K562 (cell line): ENCODE results near the gene DNAJA1. TPM values are rescaled to one million over a fixed set of nuclear protein-coding genes. Genes with fewer than 3 reads are reported as not detected.
A peak's percentile ranks its signal among the peaks of the same experiment; 100 is the strongest.

Experiments
- CBX1 ChIP-seq: sonication (generic); IDR thresholded peaks from 2 replicates; pipeline ENCODE4 v1.6.1; 2016; ENCODE audit warnings: antibody characterized with exemption, low read depth, mild to moderate bottlenecking
- CBX3 ChIP-seq, 2 experiments: IDR thresholded peaks; 1 replicate in 1 of 2; 2 replicates in 1 of 2; pipeline ENCODE4 v1.6.1; 2012; ENCODE audit warnings: inconsistent platforms in 2 of 2, low read length in 2 of 2, borderline replicate concordance in 1 of 2, control low read depth in 1 of 2
- CREB1 ChIP-seq, 2 experiments: sonication (generic) in 1 of 2; formaldehyde crosslinking in 1 of 2; IDR thresholded peaks; 2 replicates each; pipeline versions ENCODE4 v1.6.1 to v1.8.0; 2012 to 2022; ENCODE audit warnings: inconsistent platforms in 1 of 2, mild to moderate bottlenecking in 1 of 2, missing genetic modification reagents in 1 of 2, moderate library complexity in 1 of 2
- FOSL1 ChIP-seq: fragments of 200-800 bp; sonication (Bioruptor generic); conservative IDR thresholded peaks from 2 replicates; pipeline ENCODE4 v1.6.1; 2016; ENCODE audit warnings: missing genetic modification characterization, missing compliant biosample characterization
- KAT8 ChIP-seq: fragments of 450-650 bp; IDR thresholded peaks from 2 replicates; pipeline ENCODE4 v1.6.1; 2016; ENCODE audit warnings: low read depth, mild to moderate bottlenecking
- LARP7 ChIP-seq: fragments of 450-650 bp; IDR thresholded peaks from 2 replicates; pipeline ENCODE4 v1.6.1; 2016
- NCOR1 ChIP-seq: fragments of 450-650 bp; IDR thresholded peaks from 2 replicates; pipeline ENCODE4 v1.6.1; 2016; ENCODE audit warnings: mild to moderate bottlenecking, moderate library complexity
- POLR2AphosphoS2 ChIP-seq: IDR thresholded peaks from 2 replicates; pipeline ENCODE4 v1.6.1; 2012; ENCODE audit warnings: low read length, improper control_type of control experiment
- POLR2B ChIP-seq: fragments of 450-650 bp; IDR thresholded peaks from 2 replicates; pipeline ENCODE4 v1.6.1; 2018; ENCODE audit warnings: low read depth; ENCODE audit not compliant: partially characterized antibody
- PTRF ChIP-seq: fragments of 450-650 bp; IDR thresholded peaks from 2 replicates; pipeline ENCODE4 v1.6.1; 2016; ENCODE audit warnings: mild to moderate bottlenecking, missing genetic modification characterization, missing compliant biosample characterization
- ZFP36 ChIP-seq: fragments of 150-350 bp; IDR thresholded peaks from 2 replicates; pipeline ENCODE4 v1.6.1; 2018; ENCODE audit warnings: low read length, low read depth; ENCODE audit not compliant: partially characterized antibody
- ZNF146 ChIP-seq: IDR thresholded peaks from one replicate; pipeline ENCODE4 v1.6.1; 2018; ENCODE audit warnings: missing compliant biosample characterization; ENCODE audit not compliant: unreplicated experiment
- ZNF165 ChIP-seq: fragments of 250-450 bp; sonication (Bioruptor Pico); IDR thresholded peaks from 2 replicates; pipeline ENCODE4 v1.4.0; 2020; ENCODE audit warnings: borderline replicate concordance
- ZNF212 ChIP-seq: fragments of 450-650 bp; formaldehyde crosslinking; IDR thresholded peaks from 2 replicates; pipeline ENCODE4 v1.4.0; 2020; ENCODE audit warnings: mild to moderate bottlenecking
- ZNF586 ChIP-seq: fragments of 450-650 bp; formaldehyde crosslinking; conservative IDR thresholded peaks from 2 replicates; pipeline ENCODE4 v1.4.0; 2020; ENCODE audit warnings: mild to moderate bottlenecking, moderate library complexity
- polyA plus RNA-seq, 8 experiments: library from polyadenylated mRNA; depleted of rRNA in 4 of 8; stranded (reverse) in 5 of 8; unstranded in 3 of 8; fragments of >200 nt; fragmentation: Nextera tagmentation in 2 of 8; fragmentation: Illumina TruSeq in 1 of 8; extraction: Ambion mirVana in 2 of 8; extraction: Trizol in 1 of 8; gene quantifications; 2 replicates each; pipeline versions ENCODE4 v1.2.1 to v1.2.3, GENCODE V29; 2011 to 2014; ENCODE audit warnings: inconsistent platforms in 1 of 8, missing spikeins in 1 of 8
- total RNA-seq, 7 experiments: library from RNA; depleted of rRNA in 6 of 7; stranded (reverse); fragments of >200 nt in 6 of 7; fragmentation: Illumina TruSeq in 2 of 7; extraction: Trizol in 2 of 7; gene quantifications; 2 replicates each; pipeline versions ENCODE4 v1.2.1 to v1.2.3, GENCODE V29; 2011 to 2021; ENCODE audit warnings: low replicate concordance in 1 of 7
- TF ChIP-seq, protein P1 (sequence below): sonication (generic); formaldehyde crosslinking; IDR thresholded peaks from 2 replicates; pipeline ENCODE4 v1.8.1; 2023; ENCODE audit warnings: mild to moderate bottlenecking, missing genetic modification reagents, moderate library complexity
- TF ChIP-seq, protein P2 (sequence below): fragments of 200-400 bp; formaldehyde crosslinking; IDR thresholded peaks from 2 replicates; pipeline ENCODE4 v1.6.1; 2017; ENCODE audit warnings: mild to moderate bottlenecking, low read depth, low read length, moderate library complexity
- TF ChIP-seq, protein P3 (sequence below): fragments of 250-450 bp; sonication (Bioruptor Pico); IDR thresholded peaks from 2 replicates; pipeline ENCODE4 v1.4.0; 2020
- TF ChIP-seq, protein P4 (sequence below): sonication (generic); formaldehyde crosslinking; IDR thresholded peaks from 2 replicates; pipeline ENCODE4 v1.8.0; 2022; ENCODE audit warnings: mild to moderate bottlenecking, missing genetic modification reagents

The DNAJA1 gene
- total and polyA plus RNA-seq, 9 of the 15 experiments (the other 6 are each of a cell fraction or from before 2014, with no cell fraction given): 109 to 359 (median 175) TPM

DNA sequence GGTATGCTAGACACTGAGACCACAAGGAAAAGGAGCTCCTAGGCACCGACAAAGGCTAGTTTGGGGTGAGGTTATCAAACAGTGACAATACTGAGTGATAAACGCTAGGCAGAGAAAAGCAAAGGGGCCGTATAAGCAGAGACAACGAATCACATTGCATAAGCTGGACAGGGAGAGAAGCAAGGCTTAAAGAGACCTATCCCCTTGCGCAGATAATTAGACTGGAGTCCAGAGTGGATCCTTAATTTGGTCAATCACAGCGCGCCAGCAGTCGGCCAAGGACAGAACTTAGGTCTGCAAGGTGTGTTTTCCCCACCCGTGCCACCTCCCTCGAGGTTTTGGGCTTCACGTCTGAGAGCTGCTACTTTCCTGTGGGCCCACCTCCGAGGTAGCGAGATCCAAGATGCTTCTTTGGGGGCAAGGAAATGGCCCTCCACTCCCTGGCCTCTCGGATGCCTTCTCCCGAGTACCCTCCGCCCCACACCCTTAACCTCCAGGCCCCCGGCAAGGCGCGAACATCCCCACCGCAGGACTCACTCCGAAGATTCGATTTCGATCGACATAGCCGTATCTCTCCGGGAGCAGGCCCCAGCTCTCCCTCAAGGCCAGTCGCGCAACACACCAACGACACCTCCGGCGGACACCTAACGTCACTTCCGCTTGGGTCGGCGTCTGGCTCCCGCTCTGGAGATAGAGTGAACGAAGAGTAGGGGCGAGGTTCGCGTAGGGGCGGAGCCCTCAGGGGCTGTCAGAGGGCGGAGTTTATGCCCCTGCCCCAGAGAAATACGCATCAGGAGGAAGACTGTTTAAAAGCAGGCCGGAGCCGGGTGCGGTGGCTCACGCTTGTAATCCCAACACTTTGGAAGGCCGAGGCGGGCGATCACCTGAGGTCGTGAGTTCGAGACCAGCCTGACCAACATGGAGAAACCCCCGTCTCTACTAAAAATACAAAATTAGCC, 51.3 kb downstream of the DNAJA1 start, which contains the start of gene SMU1 (continued):
- TF ChIP-seq CREB1 (IDR thresholded peaks at IDR 0.05): peak; percentile 99
- peak; percentile 96 for TF ChIP-seq CREB1 (CRISPR knock-in tag; IDR thresholded peaks at IDR 0.05)
- TF ChIP-seq, protein P1, sequence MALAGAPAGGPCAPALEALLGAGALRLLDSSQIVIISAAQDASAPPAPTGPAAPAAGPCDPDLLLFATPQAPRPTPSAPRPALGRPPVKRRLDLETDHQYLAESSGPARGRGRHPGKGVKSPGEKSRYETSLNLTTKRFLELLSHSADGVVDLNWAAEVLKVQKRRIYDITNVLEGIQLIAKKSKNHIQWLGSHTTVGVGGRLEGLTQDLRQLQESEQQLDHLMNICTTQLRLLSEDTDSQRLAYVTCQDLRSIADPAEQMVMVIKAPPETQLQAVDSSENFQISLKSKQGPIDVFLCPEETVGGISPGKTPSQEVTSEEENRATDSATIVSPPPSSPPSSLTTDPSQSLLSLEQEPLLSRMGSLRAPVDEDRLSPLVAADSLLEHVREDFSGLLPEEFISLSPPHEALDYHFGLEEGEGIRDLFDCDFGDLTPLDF: no peak
- TF ChIP-seq ZNF165 (CRISPR knock-in tag): no peak
- no peak for TF ChIP-seq FOSL1 (tag)
- TF ChIP-seq CBX3 (IDR thresholded peaks at IDR 0.05; ENCODE audit: borderline replicate concordance in 1 of 2, low read length in 2 of 2): no peak
- TF ChIP-seq, protein P2, sequence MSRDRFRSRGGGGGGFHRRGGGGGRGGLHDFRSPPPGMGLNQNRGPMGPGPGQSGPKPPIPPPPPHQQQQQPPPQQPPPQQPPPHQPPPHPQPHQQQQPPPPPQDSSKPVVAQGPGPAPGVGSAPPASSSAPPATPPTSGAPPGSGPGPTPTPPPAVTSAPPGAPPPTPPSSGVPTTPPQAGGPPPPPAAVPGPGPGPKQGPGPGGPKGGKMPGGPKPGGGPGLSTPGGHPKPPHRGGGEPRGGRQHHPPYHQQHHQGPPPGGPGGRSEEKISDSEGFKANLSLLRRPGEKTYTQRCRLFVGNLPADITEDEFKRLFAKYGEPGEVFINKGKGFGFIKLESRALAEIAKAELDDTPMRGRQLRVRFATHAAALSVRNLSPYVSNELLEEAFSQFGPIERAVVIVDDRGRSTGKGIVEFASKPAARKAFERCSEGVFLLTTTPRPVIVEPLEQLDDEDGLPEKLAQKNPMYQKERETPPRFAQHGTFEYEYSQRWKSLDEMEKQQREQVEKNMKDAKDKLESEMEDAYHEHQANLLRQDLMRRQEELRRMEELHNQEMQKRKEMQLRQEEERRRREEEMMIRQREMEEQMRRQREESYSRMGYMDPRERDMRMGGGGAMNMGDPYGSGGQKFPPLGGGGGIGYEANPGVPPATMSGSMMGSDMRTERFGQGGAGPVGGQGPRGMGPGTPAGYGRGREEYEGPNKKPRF: no peak
- peak; percentile 82; the same call in 1 of the 2 replicates for TF ChIP-seq CBX1
- no peak for TF ChIP-seq ZNF146 (CRISPR knock-in tag)
- TF ChIP-seq KAT8: 0 out of 2 replicates have a peak, but pooled peaks have one; percentile 52
- TF ChIP-seq, protein P3, sequence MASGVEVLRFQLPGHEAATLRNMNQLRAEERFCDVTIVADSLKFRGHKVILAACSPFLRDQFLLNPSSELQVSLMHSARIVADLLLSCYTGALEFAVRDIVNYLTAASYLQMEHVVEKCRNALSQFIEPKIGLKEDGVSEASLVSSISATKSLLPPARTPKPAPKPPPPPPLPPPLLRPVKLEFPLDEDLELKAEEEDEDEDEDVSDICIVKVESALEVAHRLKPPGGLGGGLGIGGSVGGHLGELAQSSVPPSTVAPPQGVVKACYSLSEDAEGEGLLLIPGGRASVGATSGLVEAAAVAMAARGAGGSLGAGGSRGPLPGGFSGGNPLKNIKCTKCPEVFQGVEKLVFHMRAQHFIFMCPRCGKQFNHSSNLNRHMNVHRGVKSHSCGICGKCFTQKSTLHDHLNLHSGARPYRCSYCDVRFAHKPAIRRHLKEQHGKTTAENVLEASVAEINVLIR: peak; percentile 94
- TF ChIP-seq LARP7: no peak
- TF ChIP-seq POLR2AphosphoS2: no peak
- no peak for TF ChIP-seq ZNF586 (CRISPR knock-in tag)
- TF ChIP-seq, protein P4, sequence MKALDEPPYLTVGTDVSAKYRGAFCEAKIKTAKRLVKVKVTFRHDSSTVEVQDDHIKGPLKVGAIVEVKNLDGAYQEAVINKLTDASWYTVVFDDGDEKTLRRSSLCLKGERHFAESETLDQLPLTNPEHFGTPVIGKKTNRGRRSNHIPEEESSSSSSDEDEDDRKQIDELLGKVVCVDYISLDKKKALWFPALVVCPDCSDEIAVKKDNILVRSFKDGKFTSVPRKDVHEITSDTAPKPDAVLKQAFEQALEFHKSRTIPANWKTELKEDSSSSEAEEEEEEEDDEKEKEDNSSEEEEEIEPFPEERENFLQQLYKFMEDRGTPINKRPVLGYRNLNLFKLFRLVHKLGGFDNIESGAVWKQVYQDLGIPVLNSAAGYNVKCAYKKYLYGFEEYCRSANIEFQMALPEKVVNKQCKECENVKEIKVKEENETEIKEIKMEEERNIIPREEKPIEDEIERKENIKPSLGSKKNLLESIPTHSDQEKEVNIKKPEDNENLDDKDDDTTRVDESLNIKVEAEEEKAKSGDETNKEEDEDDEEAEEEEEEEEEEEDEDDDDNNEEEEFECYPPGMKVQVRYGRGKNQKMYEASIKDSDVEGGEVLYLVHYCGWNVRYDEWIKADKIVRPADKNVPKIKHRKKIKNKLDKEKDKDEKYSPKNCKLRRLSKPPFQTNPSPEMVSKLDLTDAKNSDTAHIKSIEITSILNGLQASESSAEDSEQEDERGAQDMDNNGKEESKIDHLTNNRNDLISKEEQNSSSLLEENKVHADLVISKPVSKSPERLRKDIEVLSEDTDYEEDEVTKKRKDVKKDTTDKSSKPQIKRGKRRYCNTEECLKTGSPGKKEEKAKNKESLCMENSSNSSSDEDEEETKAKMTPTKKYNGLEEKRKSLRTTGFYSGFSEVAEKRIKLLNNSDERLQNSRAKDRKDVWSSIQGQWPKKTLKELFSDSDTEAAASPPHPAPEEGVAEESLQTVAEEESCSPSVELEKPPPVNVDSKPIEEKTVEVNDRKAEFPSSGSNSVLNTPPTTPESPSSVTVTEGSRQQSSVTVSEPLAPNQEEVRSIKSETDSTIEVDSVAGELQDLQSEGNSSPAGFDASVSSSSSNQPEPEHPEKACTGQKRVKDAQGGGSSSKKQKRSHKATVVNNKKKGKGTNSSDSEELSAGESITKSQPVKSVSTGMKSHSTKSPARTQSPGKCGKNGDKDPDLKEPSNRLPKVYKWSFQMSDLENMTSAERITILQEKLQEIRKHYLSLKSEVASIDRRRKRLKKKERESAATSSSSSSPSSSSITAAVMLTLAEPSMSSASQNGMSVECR (CRISPR knock-in tag): no peak
- TF ChIP-seq ZNF212 (CRISPR knock-in tag): no peak
- TF ChIP-seq NCOR1: no peak
- no peak for TF ChIP-seq PTRF (tag)
- TF ChIP-seq POLR2B: peak; percentile 75
- peak; percentile 91 for TF ChIP-seq ZFP36
